22Rv1 (cell line): Measurements from ENCODE around the gene GLCCI1.

Experiments used
- CTCF ChIP-seq: fragments of 450-650 bp; IDR thresholded peaks from 2 replicates; pipeline ENCODE4 v1.5.1; 2017; ENCODE audit warnings: mild to moderate bottlenecking
- ZFX ChIP-seq: fragments of 450-650 bp; IDR thresholded peaks from 2 replicates; pipeline ENCODE4 v1.6.1; 2017; ENCODE audit warnings: antibody characterized with exemption, borderline replicate concordance

- TF ChIP-seq CTCF (no peak), ZFX (no peak)
Observed at GRCh38 chr7:7956531-7957128, 12.0 kb upstream of the GLCCI1 start.
